Breast epithelium (tissue), 3 donors: ENCODE measurements around the gene ALKBH8.

Experiments
- CTCF ChIP-seq, 3 donors: fragments of 450-650 bp; IDR thresholded peaks; one replicate each; pipeline ENCODE4 v1.5.1; 2016 to 2017; ENCODE audit warnings: antibody characterized with exemption in 3 of 3, mild to moderate bottlenecking in 3 of 3, moderate library complexity in 3 of 3
- POLR2A ChIP-seq: fragments of 450-650 bp; IDR thresholded peaks from one replicate; pipeline ENCODE4 v1.6.1; 2016; ENCODE audit warnings: antibody characterized with exemption, mild to moderate bottlenecking, moderate library complexity

DNA sequence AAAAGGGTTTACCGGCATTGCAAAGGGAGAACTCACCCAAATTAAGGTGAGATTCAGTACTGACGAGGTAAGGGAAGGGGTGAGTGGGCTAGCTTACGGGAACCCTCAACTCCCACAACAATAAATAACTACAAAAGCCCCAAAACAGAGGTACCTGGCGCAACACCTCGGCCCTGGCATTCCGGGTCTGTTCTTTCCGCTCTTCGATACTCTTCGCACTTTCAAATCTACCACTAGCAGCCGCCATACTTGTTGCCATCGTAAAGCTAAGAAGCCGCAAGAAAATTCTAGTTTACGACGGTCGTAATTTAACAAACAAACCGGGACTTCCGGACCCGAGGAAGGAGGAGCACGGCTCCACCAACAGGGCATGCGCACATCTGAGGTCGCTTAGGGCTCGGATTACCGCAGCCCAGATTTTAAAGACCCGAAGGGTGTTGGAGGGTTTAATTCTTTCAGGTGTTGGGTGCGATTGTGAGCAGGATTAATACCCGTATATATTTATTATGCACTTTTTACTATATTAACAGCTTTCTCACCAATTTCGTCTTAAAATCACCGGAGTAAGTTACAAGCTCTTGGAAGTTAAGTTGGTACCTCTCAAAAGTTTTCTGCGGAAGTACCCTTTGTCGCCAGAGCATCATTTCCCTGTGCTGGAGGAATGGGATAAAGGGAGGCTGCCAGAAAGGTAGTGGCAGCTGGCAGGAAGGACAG is 107.8 kb downstream of the ALKBH8 start, which contains the start of gene CWF19L2:
- no peak for TF ChIP-seq CTCF (IDR thresholded peaks at IDR 0.05)
- TF ChIP-seq POLR2A = no peak
